Endometrial microvascular endothelial cells (primary cell): ENCODE results near the gene VOPP1. TPM values are rescaled to one million over a fixed set of nuclear protein-coding genes. Genes with fewer than 3 reads are reported as not detected.
"Not testable (repeated sequence)": the region's sequence is repeated elsewhere in the genome, so short reads cannot be mapped to it uniquely, and the experiment has no call there.

Experiments
- in situ Hi-C: cut with HindIII; loops from 2 replicates; pipeline ENCODE4 v1.10.0; 2017; ENCODE audit warnings: low sequenced_read_pairs, low pct_unique_long_range_greater_than_20kb; ENCODE audit errors: inconsistent ontology term
- total RNA-seq: library from RNA; depleted of rRNA; stranded (reverse); fragments of >200 nt; gene quantifications from one replicate; pipeline ENCODE4 v1.2.3, GENCODE V29; 2015; ENCODE audit errors: inconsistent ontology term

The VOPP1 gene
- total RNA-seq, 1 donor from 2014 or later, result 151 TPM

DNA sequence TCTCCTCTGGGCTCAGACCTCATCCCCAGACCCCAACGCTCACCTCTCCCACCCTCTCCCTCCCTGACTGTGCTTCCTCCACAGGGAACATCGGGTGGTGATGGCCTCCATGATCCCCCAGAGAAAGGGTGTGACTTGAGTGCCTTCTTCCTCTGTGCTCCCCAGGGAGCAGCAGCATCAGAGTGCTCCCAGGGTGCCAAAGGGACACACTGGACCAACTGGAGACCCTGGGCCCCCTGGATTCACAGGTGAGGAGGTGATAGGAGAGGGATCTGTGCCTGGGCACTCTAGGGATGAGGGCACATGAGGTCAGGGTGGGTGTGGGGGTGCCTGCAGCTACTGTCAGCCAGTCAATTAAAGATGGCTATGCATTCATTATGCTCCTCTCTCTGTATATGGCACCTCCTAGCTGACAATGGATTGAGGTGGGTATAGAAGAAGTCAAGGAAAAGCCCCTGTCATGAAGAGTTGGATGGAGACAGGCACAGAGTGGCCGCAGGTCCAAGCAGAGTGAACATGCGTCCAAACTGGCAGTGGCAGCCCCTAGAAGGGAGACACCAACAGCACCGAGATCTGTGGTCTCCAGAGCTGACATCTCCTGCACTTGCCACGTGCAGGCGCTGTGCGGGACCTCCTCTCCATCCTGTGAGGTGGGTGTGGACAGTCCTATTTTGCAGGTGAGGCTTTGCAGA, 15.5 kb upstream of the VOPP1 start:
- in situ Hi-C loops, result no loop called here

DNA sequence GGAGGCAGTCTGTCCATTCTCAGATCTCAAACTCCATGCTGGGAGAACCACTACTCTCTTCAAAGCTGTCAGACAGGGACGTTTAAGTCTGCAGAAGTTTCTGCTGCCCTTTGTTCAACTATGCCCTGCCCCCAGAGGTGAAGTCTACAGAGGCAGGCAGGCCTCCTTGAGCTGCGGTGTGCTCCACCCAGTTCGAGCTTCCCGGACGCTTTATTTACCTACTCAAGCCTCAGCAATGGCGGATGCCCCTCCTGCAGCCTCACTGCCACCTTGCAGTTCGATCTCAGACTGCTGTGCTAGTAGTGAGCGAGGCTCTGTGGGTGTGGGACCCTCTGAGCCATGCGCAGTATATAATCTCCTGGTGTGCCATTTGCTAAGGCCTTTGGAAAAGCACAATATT, 10.4 kb upstream of the VOPP1 start:
- in situ Hi-C loops, result not testable (repeated sequence)

DNA sequence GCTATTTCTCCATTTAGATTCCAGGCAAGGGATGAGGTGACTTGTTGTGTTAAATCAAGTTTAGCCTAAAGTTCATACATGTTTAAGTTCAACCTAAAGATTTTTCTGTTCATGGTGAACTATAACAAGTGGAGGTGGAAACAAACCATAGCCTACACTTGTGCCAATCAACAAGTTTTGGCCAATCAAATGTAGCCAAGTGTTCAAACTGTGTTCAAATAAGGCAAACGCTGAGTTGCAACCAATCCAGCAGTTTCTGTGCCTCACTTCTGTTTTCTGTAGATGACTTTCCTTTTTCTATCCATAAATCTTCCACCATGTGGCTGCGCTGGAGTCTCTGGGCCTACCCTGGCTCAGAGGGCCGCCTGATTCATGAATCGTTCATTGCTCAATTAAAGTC, 4.5 kb upstream of the VOPP1 start:
- in situ Hi-C loops, result no loop called here

DNA sequence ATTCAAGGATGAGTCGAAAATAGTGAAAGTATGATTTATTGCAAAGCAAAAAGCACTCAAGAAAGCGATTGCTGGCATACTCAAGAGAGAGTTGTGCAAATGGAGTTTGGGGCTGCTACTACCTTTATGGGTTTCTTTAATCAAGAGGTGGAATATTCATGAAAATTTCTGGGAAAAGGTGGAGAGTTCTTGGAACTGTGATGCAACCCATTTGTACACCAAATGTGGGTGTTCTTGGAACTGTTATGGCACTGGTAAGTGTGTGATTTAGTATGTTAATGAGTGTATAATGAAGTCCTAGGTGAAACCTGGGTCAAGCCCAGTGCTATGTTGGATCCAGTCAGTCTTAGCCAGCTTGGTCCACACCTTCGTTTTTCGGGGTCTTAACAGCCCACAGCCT, 3.4 kb upstream of the VOPP1 start:
- in situ Hi-C loops, result no loop called here

DNA sequence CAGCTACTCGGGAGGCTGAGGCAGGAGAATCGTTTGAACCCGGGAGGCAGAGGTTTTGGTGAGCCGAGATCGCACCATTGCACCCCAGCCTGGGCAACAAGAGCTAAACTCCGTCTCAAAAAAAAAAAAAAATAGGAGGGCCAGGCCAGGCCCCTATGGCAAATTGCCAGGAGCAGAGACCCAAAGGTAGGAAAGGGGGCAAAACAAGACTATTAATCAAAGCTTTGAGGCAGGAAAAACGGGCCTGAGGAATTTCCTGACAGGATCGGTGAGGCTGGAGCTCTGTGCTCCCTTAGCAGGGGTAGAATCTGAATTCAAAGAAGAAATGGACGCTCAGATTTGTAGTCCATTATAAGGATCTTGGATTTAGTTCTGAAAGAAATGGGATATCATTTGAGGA, 2.8 kb upstream of the VOPP1 start:
- in situ Hi-C loops, result no loop called here

DNA sequence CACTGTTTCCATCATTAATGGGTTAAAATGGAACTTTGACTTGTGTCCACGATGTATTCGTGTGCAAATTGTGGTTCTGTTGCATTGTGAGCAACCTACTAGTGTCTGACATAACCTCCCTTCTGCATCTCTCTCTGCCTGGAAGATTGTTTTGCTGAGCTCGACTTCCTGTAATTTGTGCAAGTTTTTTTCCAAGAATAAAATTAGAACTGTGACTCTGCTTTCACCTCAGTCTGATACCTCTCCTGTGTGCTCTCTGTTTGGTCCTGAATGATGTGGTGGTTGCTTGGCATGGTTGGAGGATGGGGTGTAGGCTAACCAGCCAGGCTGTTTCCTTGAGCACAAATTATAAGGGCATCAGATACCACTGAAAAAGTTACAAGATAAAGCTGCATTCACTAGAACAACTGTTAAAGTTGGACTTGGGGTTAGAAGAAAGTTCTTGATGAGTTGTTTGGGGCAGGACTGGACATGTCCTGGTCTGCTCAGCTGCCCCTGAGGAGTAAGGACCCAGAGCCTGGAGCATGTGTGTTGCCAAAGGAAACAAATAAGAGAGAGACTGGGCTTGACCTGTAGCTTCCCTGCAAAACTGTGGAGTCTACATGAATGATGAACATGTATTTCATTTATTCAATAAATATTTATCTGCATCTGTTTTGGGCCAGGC, 1.9 kb upstream of the VOPP1 start:
- in situ Hi-C loops, result loop anchor here (25.0 kb wide), 1 partner anchor 162 kb away; no protein-coding TSS in a partner anchor

DNA sequence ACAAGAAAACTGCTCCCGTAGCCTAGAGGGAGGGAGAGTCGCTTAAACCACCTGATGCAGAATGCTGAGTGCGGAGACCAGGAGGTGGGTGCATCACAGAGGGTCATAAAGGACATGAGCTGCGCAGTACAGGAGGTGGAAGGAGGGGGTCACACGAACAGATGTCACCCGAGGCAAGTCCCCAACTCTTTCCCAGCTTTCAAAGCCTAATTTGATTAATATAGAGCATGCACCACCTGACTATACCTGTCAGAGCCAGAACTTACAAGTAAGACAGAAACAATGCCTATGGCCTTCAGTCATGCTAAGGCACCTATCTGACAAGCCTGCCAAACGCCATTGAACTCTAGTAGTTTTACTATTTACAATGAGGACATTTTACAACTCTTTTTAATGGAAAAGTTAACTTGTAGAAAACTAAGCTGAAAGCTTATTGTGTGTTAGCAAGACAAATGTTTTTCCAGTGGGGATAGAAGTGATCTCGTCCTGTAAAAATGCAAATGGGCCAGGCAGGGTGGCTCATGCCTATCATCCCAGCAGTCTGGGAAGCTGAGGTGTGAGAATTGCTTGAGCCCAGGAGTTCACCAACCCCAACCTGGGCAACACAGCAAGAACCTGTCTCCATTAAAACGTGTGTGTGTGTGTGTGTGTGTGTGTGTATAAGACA, 1.1 kb upstream of the VOPP1 start:
- in situ Hi-C loops, result loop anchor here (25.0 kb wide), 1 partner anchor 161 kb away; no protein-coding TSS in a partner anchor

DNA sequence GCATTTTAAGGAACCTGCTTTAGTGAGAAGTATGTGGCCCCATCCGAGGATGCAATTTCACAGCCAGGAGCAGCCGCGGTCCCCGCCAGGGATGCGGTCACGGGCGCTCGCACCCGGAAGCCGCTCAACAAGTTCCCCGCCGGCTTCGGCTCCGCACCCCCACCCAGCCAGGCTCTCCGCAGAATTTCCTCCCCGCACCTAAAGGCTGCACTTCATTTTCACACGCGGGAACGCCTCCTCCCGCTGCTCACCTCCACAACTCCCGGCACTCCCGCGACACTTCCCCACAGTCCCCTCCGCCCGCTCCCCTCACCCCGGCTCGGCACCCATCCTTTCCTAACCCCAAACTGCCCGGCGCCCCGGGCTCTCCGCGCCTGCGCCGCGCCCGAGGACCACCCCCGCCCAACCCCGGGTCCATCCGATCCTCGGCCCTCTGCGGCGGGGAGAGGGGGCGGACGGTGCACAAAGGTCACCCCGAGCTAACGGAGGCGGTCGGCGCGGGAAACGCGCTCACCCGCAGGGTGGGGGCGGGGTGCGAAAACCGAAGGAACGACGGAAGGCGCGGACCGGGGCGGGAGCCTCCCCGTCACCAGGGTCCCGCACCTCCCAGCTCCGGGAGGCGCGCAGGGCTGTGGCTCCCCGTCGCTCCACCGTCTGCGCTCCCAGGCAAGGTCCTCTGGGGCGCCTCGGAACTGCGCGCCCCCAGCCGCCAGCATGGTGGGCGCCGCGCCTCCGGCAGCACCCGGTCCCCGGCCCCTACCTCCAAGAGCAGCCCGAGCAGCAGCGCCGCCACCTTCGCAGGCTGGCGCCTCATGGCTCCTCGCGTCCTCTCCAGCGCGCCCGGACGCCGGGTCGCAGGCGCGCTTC, 558 bp downstream of the VOPP1 start:
- in situ Hi-C loops, result loop anchor here (25.0 kb wide), 1 partner anchor 159 kb away; no protein-coding TSS in a partner anchor

DNA sequence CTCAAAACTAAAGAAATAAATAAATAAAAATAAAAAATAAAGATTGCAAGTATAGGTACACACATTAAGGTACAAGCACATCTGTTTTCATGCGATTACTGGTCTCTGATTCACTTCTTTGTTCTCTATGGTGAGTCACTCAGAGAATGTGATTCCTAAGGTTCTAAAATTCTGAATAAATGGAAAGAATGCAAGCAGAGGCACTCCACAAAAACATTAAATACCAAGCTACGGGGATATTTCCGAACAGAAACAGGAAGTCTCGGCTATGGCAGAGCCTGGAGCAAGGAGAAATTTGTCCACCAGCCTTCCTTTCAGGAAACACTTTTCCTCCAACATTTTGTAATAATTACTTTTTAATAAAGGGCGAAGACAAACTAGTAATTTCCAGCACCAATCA, 1.4 kb downstream of the VOPP1 start:
- in situ Hi-C loops, result loop anchor here (25.0 kb wide), 1 partner anchor 159 kb away; no protein-coding TSS in a partner anchor

DNA sequence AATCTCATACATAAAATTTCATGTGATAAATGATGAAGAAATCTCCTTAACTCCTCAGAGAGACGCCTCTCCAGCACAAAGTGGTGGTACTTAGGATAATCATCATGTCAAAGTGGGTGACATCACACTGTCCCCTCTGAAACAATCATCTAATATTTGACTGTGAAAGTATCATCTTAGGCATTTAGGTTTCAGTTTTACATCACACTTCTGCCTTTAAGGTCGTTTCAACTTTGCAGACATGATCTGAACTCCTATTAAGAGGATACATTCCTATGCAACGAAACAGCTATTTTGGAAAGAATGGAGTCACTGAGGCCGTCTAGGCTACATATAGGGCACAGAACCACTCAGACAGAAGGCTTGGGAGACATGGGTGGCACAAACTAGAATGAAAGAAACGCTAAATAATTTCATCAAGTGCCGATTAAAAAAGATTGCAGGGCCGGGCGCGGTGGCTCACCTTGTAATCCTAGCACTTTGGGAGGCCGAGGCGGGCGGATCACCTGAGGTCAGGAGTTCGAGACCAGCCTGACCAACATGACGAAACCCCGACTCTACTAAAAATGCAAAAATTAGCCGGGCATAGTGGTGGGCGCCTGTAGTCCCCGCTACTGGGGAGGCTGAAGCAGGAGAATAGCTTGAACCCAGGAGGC, 2.0 kb downstream of the VOPP1 start:
- in situ Hi-C loops, result loop anchor here (25.0 kb wide), 1 partner anchor 158 kb away; no protein-coding TSS in a partner anchor

DNA sequence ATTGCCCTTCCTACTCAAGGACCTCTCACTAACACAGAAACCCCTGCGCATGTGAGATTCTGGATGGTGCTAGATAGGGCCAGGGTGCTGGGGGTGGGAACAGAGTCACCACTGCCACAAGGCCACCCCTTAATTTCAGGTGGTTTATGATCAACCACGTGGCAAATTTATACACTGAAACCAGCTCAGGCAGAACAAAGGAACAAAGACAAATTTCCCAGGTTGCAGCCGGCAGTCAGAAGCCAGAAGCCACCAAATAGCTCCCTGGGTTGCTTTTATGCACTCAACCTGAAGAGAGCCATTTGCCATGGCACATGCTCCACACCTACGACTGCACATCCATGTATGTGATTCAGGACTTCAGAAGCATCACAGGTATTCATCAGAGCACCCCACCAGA, 2.5 kb downstream of the VOPP1 start:
- in situ Hi-C loops, result loop anchor here (25.0 kb wide), 1 partner anchor 157 kb away; no protein-coding TSS in a partner anchor

DNA sequence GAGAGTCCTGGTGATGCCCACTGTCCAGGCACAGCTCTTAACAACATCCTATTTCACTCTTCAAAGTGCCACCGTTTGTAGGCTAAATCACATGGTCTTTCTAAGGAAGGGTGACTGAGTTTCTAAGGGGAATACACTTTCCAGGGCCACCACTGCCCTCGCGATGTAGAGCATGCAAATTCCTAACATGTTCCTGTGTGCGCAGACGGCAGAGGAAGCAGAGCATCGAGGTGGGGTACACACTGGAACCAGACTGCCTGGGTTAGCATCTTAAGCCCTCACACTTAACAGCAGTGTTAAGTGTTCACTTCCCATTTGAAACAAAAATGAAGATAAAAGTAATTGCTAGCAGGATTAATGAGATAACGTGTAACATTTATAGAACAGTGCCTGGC, 3.0 kb downstream of the VOPP1 start:
- in situ Hi-C loops, result loop anchor here (25.0 kb wide), 1 partner anchor 157 kb away; no protein-coding TSS in a partner anchor

DNA sequence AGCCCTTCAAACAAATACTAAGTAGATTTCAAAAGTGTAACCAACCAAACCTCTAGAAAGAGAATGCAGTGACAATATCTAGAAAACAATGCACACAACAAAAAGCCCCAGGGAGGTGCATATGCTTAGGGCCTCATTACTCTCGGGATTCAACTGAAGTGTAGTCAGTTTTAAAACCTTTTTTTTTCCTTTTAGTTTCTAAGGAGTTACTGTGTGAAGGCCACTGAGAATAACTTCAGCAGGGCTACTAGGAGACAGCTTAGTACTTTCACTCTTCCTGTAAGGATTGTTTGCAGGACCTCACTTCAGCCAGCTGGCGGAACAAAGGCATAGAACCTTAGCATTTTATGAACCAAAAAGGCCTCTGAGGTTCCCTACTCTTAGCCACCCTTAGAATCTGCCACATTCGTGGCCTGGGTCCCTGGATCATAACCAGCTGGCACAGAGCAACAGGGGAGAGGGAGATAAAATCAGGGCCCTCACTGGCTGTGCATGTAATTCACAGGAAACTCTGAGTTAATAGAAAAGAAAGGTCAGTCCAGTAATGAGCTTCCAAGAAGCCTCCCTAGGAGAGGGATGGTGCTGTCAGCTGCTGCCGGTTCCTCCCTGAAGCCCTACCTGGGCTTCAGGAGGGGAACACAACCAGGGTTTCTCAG, 3.6 kb downstream of the VOPP1 start:
- in situ Hi-C loops, result loop anchor here (25.0 kb wide), 1 partner anchor 156 kb away; no protein-coding TSS in a partner anchor

DNA sequence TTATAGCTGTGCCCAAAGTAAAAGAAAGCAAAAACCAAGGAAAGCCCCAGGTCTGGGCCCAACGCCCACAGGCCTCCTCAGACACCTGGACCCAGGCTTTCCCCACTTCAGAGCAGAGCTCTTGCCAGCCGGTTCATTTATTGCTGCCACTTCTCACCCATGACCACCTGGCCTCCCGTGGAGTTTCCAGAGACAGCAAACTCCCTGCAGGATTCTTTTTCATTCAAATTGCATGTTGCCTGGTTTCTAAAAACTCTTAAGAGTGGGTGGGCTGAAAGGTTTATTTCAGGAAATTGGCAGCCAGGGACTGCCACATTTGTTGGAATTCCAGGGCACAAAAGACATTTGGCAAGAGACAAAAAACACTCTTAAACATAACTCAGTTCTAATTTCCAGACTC, 4.7 kb downstream of the VOPP1 start:
- in situ Hi-C loops, result loop anchor here (25.0 kb wide), 1 partner anchor 155 kb away; no protein-coding TSS in a partner anchor

DNA sequence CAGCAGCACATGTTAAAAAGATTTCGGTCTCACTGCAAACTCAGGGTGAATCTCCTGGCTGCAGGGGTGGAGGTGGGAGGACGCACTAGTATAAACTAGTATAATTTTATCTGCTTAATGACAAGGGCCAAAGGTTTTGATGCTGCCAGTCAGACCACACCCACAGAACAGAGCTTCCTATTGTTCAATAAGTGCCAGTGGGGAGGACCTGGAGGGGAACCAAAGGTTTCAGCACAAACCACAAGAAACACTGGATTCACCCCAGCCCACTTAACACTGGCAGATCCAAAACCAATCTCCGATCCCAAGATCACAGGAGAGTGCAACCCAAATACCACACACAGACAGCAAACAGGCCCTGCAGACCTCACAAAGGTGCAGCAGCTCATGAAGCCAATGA, 6.6 kb downstream of the VOPP1 start:
- in situ Hi-C loops, result loop anchor here (25.0 kb wide), 1 partner anchor 153 kb away; no protein-coding TSS in a partner anchor

DNA sequence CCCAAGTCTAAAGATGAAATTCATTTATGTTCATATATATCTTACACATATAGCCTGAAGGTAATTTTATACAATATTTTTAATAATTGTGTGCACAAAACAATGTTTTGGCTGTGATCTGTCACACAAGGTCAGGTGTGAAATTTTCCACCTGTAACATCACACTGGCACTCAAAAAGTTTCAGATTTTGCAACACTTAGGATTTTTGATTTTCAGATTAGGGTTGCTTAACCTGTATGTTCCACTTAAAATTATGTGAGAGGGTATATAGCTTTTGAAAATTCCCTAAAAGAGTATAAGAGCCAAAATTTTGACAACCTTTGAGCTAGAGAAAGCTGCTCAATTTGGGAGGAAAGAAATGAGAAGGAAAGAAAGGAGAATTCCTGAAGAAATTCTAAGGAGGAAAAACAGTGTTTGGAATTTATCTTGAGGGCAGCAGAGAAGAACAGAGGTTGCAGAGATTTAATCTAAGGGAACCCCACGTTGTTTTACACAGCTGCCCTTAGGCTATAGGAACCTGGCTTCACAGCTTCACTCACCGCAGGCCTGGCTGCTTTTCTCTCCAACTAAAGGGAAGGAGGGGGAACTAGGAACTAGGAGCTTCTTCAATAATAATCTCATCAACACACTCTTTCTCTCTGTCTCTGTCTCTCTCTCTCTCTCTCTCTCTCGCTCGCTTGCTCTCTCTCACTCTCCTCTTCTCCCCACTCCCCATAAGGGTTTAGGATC, 8.5 kb downstream of the VOPP1 start:
- in situ Hi-C loops, result loop anchor here (25.0 kb wide), 1 partner anchor 151 kb away; no protein-coding TSS in a partner anchor

DNA sequence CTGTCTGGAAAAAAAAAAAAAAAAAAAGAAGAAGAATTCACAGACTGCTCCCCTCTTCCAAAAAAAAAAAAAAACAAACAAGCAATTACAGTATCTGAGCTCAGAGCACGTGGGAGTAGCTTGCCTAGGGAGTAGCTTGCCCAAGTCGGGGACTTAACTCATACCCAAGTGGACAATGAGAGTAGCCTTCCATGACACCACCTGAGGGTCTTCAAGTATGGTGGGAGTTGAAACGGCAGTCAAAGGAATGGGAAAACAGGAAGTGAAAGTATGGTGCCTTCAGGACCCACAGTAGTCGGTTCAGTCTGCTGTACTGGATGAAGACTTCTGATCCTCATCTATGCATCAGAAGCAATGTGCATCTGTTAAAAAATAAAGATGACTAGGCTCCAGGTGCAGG, 10.6 kb downstream of the VOPP1 start:
- in situ Hi-C loops, result loop anchor here (25.0 kb wide), 1 partner anchor 149 kb away; no protein-coding TSS in a partner anchor
